HCT116 (cell line): ENCODE data around the gene HSPA12A. TPM values are rescaled to one million over a fixed set of nuclear protein-coding genes. Genes with fewer than 3 reads are reported as not detected.

Source experiments
- ATAC-seq: fragments of 200-7000 bp; cut with Tn5 transposase; 2 replicates; pipeline ENCODE4 v1.9.1; 2020; ENCODE audit warnings: mild to moderate bottlenecking, moderate library complexity
- BruUV-seq: library from RNA; stranded (reverse); fragments of 400-500 nt; replicated peaks from 2 replicates; lab custom pipeline; 2021; lab: Mats Ljungman, UMichigan
- CTCF ChIA-PET: fragments of 300-600 bp; sonication (Branson Sonifier 250); formaldehyde crosslinking; loops from one replicate; lab custom pipeline; 2021; ENCODE audit warnings: antibody characterized with exemption; lab: Charles Lee
- POLR2A ChIA-PET: fragments of 300-600, 350-600 bp; sonication (Branson Sonifier 250); formaldehyde crosslinking; loops from one replicate; lab custom pipeline; 2021; ENCODE audit warnings: antibody characterized with exemption; lab: Charles Lee
- RAD21 ChIA-PET, 2 experiments: fragments of 300-600 bp; sonication (Branson Sonifier 250); formaldehyde crosslinking; loops; one replicate each; lab custom pipeline; 2023; ENCODE audit warnings: low total read pairs in 2 of 2; ENCODE audit not compliant: uncharacterized antibody in 2 of 2, unreplicated experiment in 2 of 2, low non-redundant PET in 1 of 2; lab: Charles Lee
- DNase-seq: peaks from one replicate; pipeline ENCODE4 v3.0.0-alpha.2; 2010; ENCODE audit warnings: low read depth, low spot score
- H2AFZ ChIP-seq: fragments of 200-600 bp; shearing (Covaris generic), sonication (generic); 2 replicates; pipeline ENCODE4 v1.6.1; 2017; ENCODE audit warnings: low read depth, mixed run types, mixed read lengths, antibody characterized with exemption, low read length; ENCODE audit not compliant: poor library complexity, severe bottlenecking
- H3K27ac ChIP-seq: 2 replicates; pipeline ENCODE4 v1.5.1; 2012; ENCODE audit warnings: low read depth, low read length
- H3K27me3 ChIP-seq: fragments of 200-600 bp; sonication (generic); 2 replicates; pipeline ENCODE4 v1.6.1; 2016; ENCODE audit warnings: mixed run types, low read length, mixed read lengths; ENCODE audit not compliant: insufficient read depth
- H3K36me3 ChIP-seq, 2 experiments: fragments of 200-500 bp in 1 of 2; fragments of 200-600 bp in 1 of 2; sonication (Bioruptor generic) in 1 of 2; sonication (generic) in 1 of 2; 2 replicates each; pipeline versions ENCODE4 v1.5.1 to v1.6.1; 2014 to 2016; ENCODE audit warnings: low read length in 2 of 2, inconsistent platforms in 1 of 2, mixed read lengths in 1 of 2, mixed run types in 1 of 2; ENCODE audit not compliant: insufficient read depth in 2 of 2, control insufficient read depth in 1 of 2
- H3K4me1 ChIP-seq, 2 experiments: fragments of 200-600 bp in 1 of 2; sonication (generic) in 1 of 2; 2 replicates each; pipeline versions ENCODE4 v1.5.1 to v1.6.1; 2012 to 2017; ENCODE audit warnings: low read length in 2 of 2, inconsistent platforms in 1 of 2, mild to moderate bottlenecking in 1 of 2, mixed read lengths in 1 of 2, mixed run types in 1 of 2, moderate library complexity in 1 of 2; ENCODE audit not compliant: insufficient read depth in 2 of 2, control insufficient read depth in 1 of 2
- H3K4me2 ChIP-seq: fragments of 200-600 bp; sonication (generic); 2 replicates; pipeline ENCODE4 v1.6.1; 2017; ENCODE audit warnings: mixed run types, low read length, mixed read lengths
- H3K4me3 ChIP-seq, 2 experiments: fragments of 200-600 bp in 1 of 2; sonication (generic) in 1 of 2; replicated peaks in 1 of 2; 2 replicates each; pipeline ENCODE4 v1.5.1; 2011 to 2016; ENCODE audit warnings: low read length in 2 of 2, control low read depth in 1 of 2, low read depth in 1 of 2, mild to moderate bottlenecking in 1 of 2, mixed read lengths in 1 of 2, mixed run types in 1 of 2
- H3K79me2 ChIP-seq: fragments of 200-600 bp; sonication (generic); 2 replicates; pipeline ENCODE4 v1.6.1; 2017; ENCODE audit warnings: mild to moderate bottlenecking, mixed run types, low read length, moderate library complexity, mixed read lengths; ENCODE audit not compliant: insufficient read depth
- H3K9ac ChIP-seq: fragments of 200-600 bp; sonication (generic); 2 replicates; pipeline ENCODE4 v1.6.1; 2016; ENCODE audit warnings: low read length, mixed read lengths
- H3K9me2 ChIP-seq: fragments of 200-600 bp; sonication (generic), shearing (Covaris generic); 2 replicates; pipeline ENCODE4 v1.6.1; 2017; ENCODE audit warnings: mixed run types, mild to moderate bottlenecking, moderate library complexity; ENCODE audit not compliant: insufficient read depth
- H3K9me3 ChIP-seq, 2 experiments: fragments of 200-500 bp in 1 of 2; fragments of 200-600 bp in 1 of 2; sonication (Bioruptor generic) in 1 of 2; sonication (generic) in 1 of 2; 2 replicates each; pipeline ENCODE4 v1.6.1; 2014 to 2017; ENCODE audit warnings: low read length in 2 of 2, mixed read lengths in 2 of 2, inconsistent platforms in 1 of 2, low read depth in 1 of 2, mild to moderate bottlenecking in 1 of 2, mixed run types in 1 of 2, moderate library complexity in 1 of 2; ENCODE audit not compliant: control insufficient read depth in 1 of 2, insufficient read depth in 1 of 2
- H4K20me1 ChIP-seq: fragments of 200-600 bp; sonication (generic), shearing (Covaris generic); 2 replicates; pipeline ENCODE4 v1.6.1; 2017; ENCODE audit warnings: mixed run types, mild to moderate bottlenecking, moderate library complexity; ENCODE audit not compliant: insufficient read depth
- ATF3 ChIP-seq: IDR thresholded peaks from 2 replicates; pipeline ENCODE4 v1.6.1; 2012
- CBX3 ChIP-seq: IDR thresholded peaks from 2 replicates; pipeline ENCODE4 v1.6.1; 2012; ENCODE audit warnings: low read depth
- CTCF ChIP-seq, 3 experiments: fragments of 200-600 bp in 1 of 3; sonication (generic) in 1 of 3; IDR thresholded peaks in 2 of 3; conservative IDR thresholded peaks in 1 of 3; 2 replicates each; pipeline ENCODE4 v1.5.1; 2012 to 2017; ENCODE audit warnings: low read depth in 2 of 3, low read length in 2 of 3, antibody characterized with exemption in 1 of 3, borderline replicate concordance in 1 of 3, control low read depth in 1 of 3, mild to moderate bottlenecking in 1 of 3, mixed read lengths in 1 of 3, mixed run types in 1 of 3, moderate library complexity in 1 of 3; ENCODE audit not compliant: insufficient read depth in 1 of 3
- EGR1 ChIP-seq: IDR thresholded peaks from 2 replicates; pipeline ENCODE4 v1.6.1; 2012; ENCODE audit warnings: low read depth
- ELF1 ChIP-seq: IDR thresholded peaks from 2 replicates; pipeline ENCODE4 v1.6.1; 2012; ENCODE audit warnings: low read depth, borderline replicate concordance
- EZH2 ChIP-seq: fragments of 200-600 bp; sonication (generic); IDR thresholded peaks from 2 replicates; pipeline ENCODE4 v1.6.1; 2017; ENCODE audit warnings: antibody characterized with exemption, mixed run types
- FOSL1 ChIP-seq: IDR thresholded peaks from 2 replicates; pipeline ENCODE4 v1.6.1; 2012; ENCODE audit warnings: low read depth
- JUND ChIP-seq: IDR thresholded peaks from 2 replicates; pipeline ENCODE4 v1.6.1; 2012
- MAX ChIP-seq: IDR thresholded peaks from 2 replicates; pipeline ENCODE4 v1.6.1; 2012
- POLR2A ChIP-seq: IDR thresholded peaks from 2 replicates; pipeline ENCODE4 v1.7.0; 2011; ENCODE audit warnings: borderline replicate concordance; ENCODE audit not compliant: insufficient read depth, insufficient read length; ENCODE audit errors: extremely low read depth
- RAD21 ChIP-seq: IDR thresholded peaks from 2 replicates; pipeline ENCODE4 v1.6.1; 2012; ENCODE audit warnings: low read depth, mild to moderate bottlenecking
- REST ChIP-seq: IDR thresholded peaks from 2 replicates; pipeline ENCODE4 v1.6.1; 2012; ENCODE audit warnings: low read depth
- SIN3A ChIP-seq: IDR thresholded peaks from 2 replicates; pipeline ENCODE4 v1.6.1; 2012; ENCODE audit warnings: low read depth
- SRF ChIP-seq: IDR thresholded peaks from 2 replicates; pipeline ENCODE4 v1.6.1; 2012; ENCODE audit warnings: low read depth
- YY1 ChIP-seq: IDR thresholded peaks from 2 replicates; pipeline ENCODE4 v1.6.1; 2011; ENCODE audit warnings: low read length, low read depth, moderate library complexity, mild to moderate bottlenecking; ENCODE audit not compliant: insufficient replicate concordance; ENCODE audit errors: extremely low read depth
- ZBTB33 ChIP-seq: IDR thresholded peaks from 2 replicates; pipeline ENCODE4 v1.6.1; 2011; ENCODE audit warnings: mild to moderate bottlenecking, low read length, moderate library complexity; ENCODE audit not compliant: insufficient replicate concordance; ENCODE audit errors: extremely low read depth
- intact Hi-C: fragments of 100-400 bp; cut with micrococcal nuclease; formaldehyde crosslinking; loops from 2 replicates; pipeline ENCODE4 v1.10.0; 2022
- total RNA-seq: library from RNA; stranded (reverse); gene quantifications from one replicate; pipeline ENCODE4 v1.2.1, GENCODE V29; 2021; ENCODE audit not compliant: unreplicated experiment

The HSPA12A gene
- total RNA-seq, 1 experiment from 2014 or later = 19.8 TPM

- TF ChIP-seq REST (no peak), RAD21 (no peak)
- TF ChIP-seq, all 23 proteins: peak for 5
Observed at GRCh38 chr10:116742367-116743265, at the start of gene HSPA12A (continued).

GRCh38 chr10:116791241-116791640 is 48.9 kb upstream of the HSPA12A start:
- H3K79me2 ChIP-seq = no peaks in the 10 kb centered on the region
- ChIA-PET RAD21 (interaction anchor here in 1 of 2 experiments (0.7 kb wide), 1 partner anchor 58 kb away, joined by 3 read pairs; the partner anchor contains the start of gene ENO4), POLR2A (interaction anchor here (0.6 kb wide), 1 partner anchor 187 kb away, joined by 3 read pairs; no protein-coding TSS in a partner anchor), CTCF (interaction anchor here (0.6 to 25.9 kb wide), 4 partner anchors 8 to 381 kb away, joined by 3 to 629 read pairs (median 6); no protein-coding TSS in a partner anchor)
- no TSS peak for BruUV-seq
- H3K4me2 ChIP-seq = no peak overlapping the region
- H3K4me1 ChIP-seq = peaks cover 2 to 10% of the 10 kb centered on the region in 2 experiments; a peak in 1 of 4 replicates
- no peaks in the 10 kb centered on the region for H4K20me1 ChIP-seq
- no peak overlapping the region for H2AFZ ChIP-seq
- ATAC-seq (no peak), DNase-seq (no peak)
- H3K36me3 ChIP-seq = no peaks in the 10 kb centered on the region
- no peak overlapping the region for H3K9ac ChIP-seq
- H3K9me2 ChIP-seq = no peaks in the 10 kb centered on the region
- no peaks in the 10 kb centered on the region for H3K9me3 ChIP-seq
- intact Hi-C loops = no loop called here
- H3K27me3 ChIP-seq = no peaks in the 10 kb centered on the region
- no peak overlapping the region for H3K27ac ChIP-seq
- no peak overlapping the region for H3K4me3 ChIP-seq
- no peak for TF ChIP-seq ZBTB33
- TF ChIP-seq RAD21 = no peak
- TF ChIP-seq ATF3 = no peak
- TF ChIP-seq POLR2A = no peak
- TF ChIP-seq JUND = no peak
- TF ChIP-seq MAX = no peak
- TF ChIP-seq FOSL1 = no peak
- no peak for TF ChIP-seq SRF
- no peak for TF ChIP-seq EGR1
- no peak for TF ChIP-seq EZH2
- no peak for TF ChIP-seq YY1
- TF ChIP-seq CTCF (IDR thresholded peaks at IDR 0.05 in 2 of 3, conservative IDR thresholded peaks at IDR 0.05 in 1 of 3; ENCODE audit: borderline replicate concordance in 1 of 3, insufficient read depth in 1 of 3, low read depth in 2 of 3, low read length in 2 of 3) = no peak
- TF ChIP-seq ELF1 = no peak
- TF ChIP-seq CBX3 = no peak
- no peak for TF ChIP-seq SIN3A
